Breast epithelium (tissue), 4 donors: ENCODE measurements around the gene ZWILCH. TPM values are rescaled to one million over a fixed set of nuclear protein-coding genes. Genes with fewer than 3 reads are reported as not detected.
"Not testable (repeated sequence)": the region's sequence is repeated elsewhere in the genome, so short reads cannot be mapped to it uniquely, and the experiment has no call there.

Experiments used
- DNase-seq, 2 donors: peaks; one replicate each; pipeline ENCODE4 v3.0.0-alpha.2; 2019; ENCODE audit warnings: low spot score in 2 of 2
- H3K27ac ChIP-seq, 2 donors: fragments of 200-600 bp; sonication (generic) in 1 of 2; one replicate each; pipeline ENCODE4 v1.5.1; 2016 to 2019; ENCODE audit warnings: mild to moderate bottlenecking in 1 of 2
- H3K27me3 ChIP-seq, 2 donors: fragments of 200-600 bp; sonication (generic) in 1 of 2; one replicate each; pipeline versions ENCODE4 v1.5.1 to v1.6.0; 2017 to 2019; ENCODE audit warnings: control low read depth in 1 of 2, mild to moderate bottlenecking in 1 of 2
- H3K36me3 ChIP-seq: fragments of 200-600 bp; one replicate; pipeline ENCODE4 v1.5.1; 2019
- H3K4me1 ChIP-seq, 2 donors: fragments of 200-600 bp; sonication (generic); one replicate each; pipeline ENCODE4 v1.5.1; 2016 to 2019; ENCODE audit warnings: control low read depth in 1 of 2
- H3K4me3 ChIP-seq, 3 donors: fragments of 200-600 bp; sonication (generic); 1 replicate in 2 of 3; 2 replicates in 1 of 3; pipeline ENCODE4 v1.5.1; 2016 to 2019; ENCODE audit warnings: mild to moderate bottlenecking in 3 of 3, moderate library complexity in 2 of 3
- H3K9me3 ChIP-seq, 2 donors: fragments of 200-600 bp; sonication (generic) in 1 of 2; one replicate each; pipeline ENCODE4 v1.5.1; 2016 to 2019; ENCODE audit warnings: control low read depth in 1 of 2
- CTCF ChIP-seq, 3 donors: fragments of 450-650 bp; IDR thresholded peaks; one replicate each; pipeline ENCODE4 v1.5.1; 2016 to 2017; ENCODE audit warnings: antibody characterized with exemption in 3 of 3, mild to moderate bottlenecking in 3 of 3, moderate library complexity in 3 of 3
- POLR2A ChIP-seq: fragments of 450-650 bp; IDR thresholded peaks from one replicate; pipeline ENCODE4 v1.6.1; 2016; ENCODE audit warnings: antibody characterized with exemption, mild to moderate bottlenecking, moderate library complexity
- POLR2AphosphoS5 ChIP-seq, 3 donors: sonication (generic); formaldehyde crosslinking; IDR thresholded peaks; one replicate each; pipeline ENCODE4 v1.6.1; 2017; ENCODE audit warnings: antibody characterized with exemption in 3 of 3
- intact Hi-C: fragments of 100-400 bp; cut with DNase I; formaldehyde crosslinking; loops from one replicate; pipeline ENCODE4 v1.15.1; 2023; ENCODE audit warnings: low total_unique reads
- total RNA-seq, 3 donors: library from RNA; depleted of rRNA; stranded (reverse); fragments of >200 nt; gene quantifications; one replicate each; pipeline ENCODE4 v1.1.0, GENCODE V29; 2016

ZWILCH gene
- total RNA-seq, 3 donors from 2014 or later, result 4.0 to 8.2 (median 7.6) TPM

GRCh38 chr15:66497502-66498455 lies 7.3 kb upstream of the ZWILCH start, which contains the start of gene SNAPC5:
TSS of gene SNAPC5 (minus strand) at chr15:66497762. CDS start at chr15:66497731, 31 bp downstream.
- Histone ChIP-seq H3K27me3 (no peaks in the 10 kb centered on the region), H3K4me3 (peak within 1 kb of the TSS; percentile 79 to 91 (median 89)), H3K36me3 (peaks cover 5% of the 10 kb centered on the region), H3K27ac (peak within 1 kb of the TSS; percentile 93 to 94), H3K9me3 (no peaks in the 10 kb centered on the region), H3K4me1 (peaks cover 2 to 5% of the 10 kb centered on the region in 2 donors)
- TF ChIP-seq POLR2A, result no peak
- peak; percentile 90 to 92 (median 91) for TF ChIP-seq POLR2AphosphoS5 (IDR thresholded peaks at IDR 0.05)
- TF ChIP-seq CTCF (IDR thresholded peaks at IDR 0.05), result peak; percentile 87 to 98 (median 96)
- intact Hi-C loops, result loop anchor here (5.0 kb wide), 1 partner anchor 110 kb away; the partner anchor contains the start of gene MAP2K1
- DNase-seq, result peak; percentile 95 to 96

DNA sequence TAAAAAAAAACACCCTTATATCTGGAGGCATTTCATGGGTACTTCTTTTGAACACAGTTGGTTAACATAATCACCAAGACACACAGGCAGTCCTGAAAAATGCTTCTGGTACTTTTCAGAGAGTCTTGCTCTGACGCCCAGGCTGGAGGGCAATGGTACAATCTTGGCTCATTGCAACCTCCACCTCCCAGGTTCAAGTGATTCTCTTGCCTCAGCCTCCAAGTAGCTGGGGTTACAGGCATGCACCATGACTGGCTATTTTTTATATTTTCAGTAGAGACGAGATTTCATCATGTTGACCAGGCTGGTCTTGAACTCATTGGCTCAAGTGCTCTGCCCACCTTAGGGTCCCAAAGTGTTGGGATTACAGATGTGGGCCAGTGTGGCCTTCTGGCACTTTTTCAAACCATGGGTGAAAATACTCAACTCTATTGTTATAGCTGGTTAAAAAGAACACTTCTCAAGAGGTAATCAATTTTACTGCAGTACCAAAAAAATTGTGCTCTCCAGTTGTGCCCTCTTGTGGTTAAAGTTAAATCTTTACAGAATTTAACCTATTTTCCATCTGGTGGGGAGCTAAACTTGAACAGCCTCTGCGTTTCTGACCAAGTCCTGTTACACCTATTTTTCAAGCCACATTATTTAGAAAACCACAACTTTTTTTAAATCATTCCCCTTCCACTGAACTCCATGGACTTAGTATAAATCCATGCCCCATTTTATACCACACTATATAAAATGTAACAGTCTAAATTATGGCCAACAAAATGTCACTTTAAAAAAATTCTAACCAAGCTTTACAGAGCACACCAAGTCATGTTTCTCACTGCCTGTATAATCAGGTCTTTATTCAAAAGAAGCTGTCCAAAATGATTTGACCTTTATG lies 6.4 kb upstream of the ZWILCH start:
- intact Hi-C loops, result loop anchor here (5.0 kb wide), 1 partner anchor 111 kb away; the partner anchor contains the start of gene MAP2K1
- H3K27me3 ChIP-seq, result no peaks in the 10 kb centered on the region
- DNase-seq, result no peak
- H3K4me1 ChIP-seq, result peaks cover 9 to 12% of the 10 kb centered on the region in 2 donors
- H3K4me3 ChIP-seq, result no peak overlapping the region
- H3K36me3 ChIP-seq, result peaks cover 5% of the 10 kb centered on the region
- H3K27ac ChIP-seq, result peak overlapping the region in 1 of 2 donors; percentile 94
- TF ChIP-seq POLR2A (no peak), POLR2AphosphoS5 (IDR thresholded peaks at IDR 0.05) (peak in 1 of 3 donors; percentile 8), CTCF (IDR thresholded peaks at IDR 0.05) (peak in 2 of 3 donors; percentile 20 to 34)
- no peaks in the 10 kb centered on the region for H3K9me3 ChIP-seq

GRCh38 chr15:66500346-66500745 lies 4.8 kb upstream of the ZWILCH start:
- H3K27ac ChIP-seq, H3K36me3 ChIP-seq, H3K27me3 ChIP-seq, DNase-seq, H3K9me3 ChIP-seq, intact Hi-C loops, H3K4me3 ChIP-seq: not testable (repeated sequence)
- H3K4me1 ChIP-seq, result peaks cover 9 to 14% of the 10 kb centered on the region in 2 donors

DNA sequence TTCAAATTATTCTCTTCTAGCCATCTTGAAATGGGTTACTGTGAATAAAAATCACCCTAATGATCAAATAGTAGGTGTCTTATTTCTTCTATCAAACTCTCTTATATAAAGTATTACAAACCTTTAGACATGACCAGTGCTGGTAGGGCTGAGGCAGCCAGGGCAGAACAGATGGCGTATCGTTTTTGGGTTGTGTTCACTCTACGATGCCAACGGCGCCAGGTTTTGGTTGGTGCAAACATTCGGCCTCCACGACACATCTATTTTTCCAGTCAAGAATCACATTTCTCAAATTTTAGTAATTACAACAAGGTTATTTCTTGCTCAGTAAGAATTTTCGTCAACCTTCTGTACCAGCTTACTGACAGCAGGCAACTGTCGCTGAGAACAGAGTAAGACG lies 2.6 kb upstream of the ZWILCH start:
- H3K4me1 ChIP-seq, result peaks cover 9% of the 10 kb centered on the region in 2 donors
- H3K4me3 ChIP-seq, result peak overlapping the region in 1 of 3 donors; percentile 85
- intact Hi-C loops, result no loop called here
- no peak for TF ChIP-seq POLR2A
- no peak for TF ChIP-seq POLR2AphosphoS5 (IDR thresholded peaks at IDR 0.05)
- TF ChIP-seq CTCF (IDR thresholded peaks at IDR 0.05), result no peak
- H3K27ac ChIP-seq, result peak overlapping the region in 1 of 2 donors; percentile 23
- no peak for DNase-seq
- no peaks in the 10 kb centered on the region for H3K9me3 ChIP-seq
- H3K27me3 ChIP-seq, result no peaks in the 10 kb centered on the region
- H3K36me3 ChIP-seq, result peaks cover 5% of the 10 kb centered on the region

GRCh38 chr15:66503041-66503648 lies 2.0 kb upstream of the ZWILCH start:
- H3K36me3 ChIP-seq, H3K9me3 ChIP-seq, H3K4me1 ChIP-seq, intact Hi-C loops, DNase-seq, H3K27me3 ChIP-seq: not testable (repeated sequence)
- Histone ChIP-seq H3K4me3 (peak overlapping the region in 2 of 3 donors; percentile 85 to 99), H3K27ac (peak overlapping the region; percentile 23 to 96)
